Right lung (tissue), 10 donors: Measurements from ENCODE around the gene DHRS12. TPM values are rescaled to one million over a fixed set of nuclear protein-coding genes. Genes with fewer than 3 reads are reported as not detected.

Experiments used
- DNase-seq, 2 donors: peaks; one replicate each; pipeline ENCODE4 v3.0.0-alpha.2; 2013
- long read RNA-seq, 8 donors: transcript quantifications; one replicate each; lab custom pipeline, GENCODE V29; 2026
- polyA plus RNA-seq, 5 donors: library from polyadenylated mRNA; unstranded; fragments of 120-200 nt; gene quantifications; one replicate each; pipeline versions ENCODE4 v1.2.1 to v1.2.3, GENCODE V29; 2013; ENCODE audit warnings: inconsistent platforms in 1 of 5, low replicate concordance in 1 of 5; ENCODE audit not compliant: insufficient read length in 5 of 5, insufficient read depth in 1 of 5

Gene DHRS12, protein sequence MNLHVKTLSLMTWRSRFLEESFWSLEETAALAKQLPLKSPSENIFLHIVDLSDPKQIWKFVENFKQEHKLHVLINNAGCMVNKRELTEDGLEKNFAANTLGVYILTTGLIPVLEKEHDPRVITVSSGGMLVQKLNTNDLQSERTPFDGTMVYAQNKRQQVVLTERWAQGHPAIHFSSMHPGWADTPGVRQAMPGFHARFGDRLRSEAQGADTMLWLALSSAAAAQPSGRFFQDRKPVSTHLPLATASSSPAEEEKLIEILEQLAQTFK
- polyA plus RNA-seq: 10 to 100 TPM; 15.1 to 21.6 (median 16.3) TPM
- long read RNA-seq, donor 1, partial matches to known transcripts: 0 of 1 reads
- long read RNA-seq, donor 1, other reads (novel, unspliced or antisense): 0 of 1 reads
- long read RNA-seq, donor 2: 0 reads
- long read RNA-seq, donor 3: 0 reads
- long read RNA-seq, donor 4, partial matches to known transcripts: 0 of 1 reads
- long read RNA-seq, donor 4, other reads (novel, unspliced or antisense): 0 of 1 reads
- long read RNA-seq, donor 5, partial matches to known transcripts: 0 of 1 reads
- long read RNA-seq, donor 5, other reads (novel, unspliced or antisense): 0 of 1 reads
- long read RNA-seq, donor 6: 0 reads
- long read RNA-seq, donor 7, partial matches to known transcripts: 0 of 1 reads
- long read RNA-seq, donor 7, other reads (novel, unspliced or antisense): 0 of 1 reads
- long read RNA-seq, donor 8: 0 reads

DNA sequence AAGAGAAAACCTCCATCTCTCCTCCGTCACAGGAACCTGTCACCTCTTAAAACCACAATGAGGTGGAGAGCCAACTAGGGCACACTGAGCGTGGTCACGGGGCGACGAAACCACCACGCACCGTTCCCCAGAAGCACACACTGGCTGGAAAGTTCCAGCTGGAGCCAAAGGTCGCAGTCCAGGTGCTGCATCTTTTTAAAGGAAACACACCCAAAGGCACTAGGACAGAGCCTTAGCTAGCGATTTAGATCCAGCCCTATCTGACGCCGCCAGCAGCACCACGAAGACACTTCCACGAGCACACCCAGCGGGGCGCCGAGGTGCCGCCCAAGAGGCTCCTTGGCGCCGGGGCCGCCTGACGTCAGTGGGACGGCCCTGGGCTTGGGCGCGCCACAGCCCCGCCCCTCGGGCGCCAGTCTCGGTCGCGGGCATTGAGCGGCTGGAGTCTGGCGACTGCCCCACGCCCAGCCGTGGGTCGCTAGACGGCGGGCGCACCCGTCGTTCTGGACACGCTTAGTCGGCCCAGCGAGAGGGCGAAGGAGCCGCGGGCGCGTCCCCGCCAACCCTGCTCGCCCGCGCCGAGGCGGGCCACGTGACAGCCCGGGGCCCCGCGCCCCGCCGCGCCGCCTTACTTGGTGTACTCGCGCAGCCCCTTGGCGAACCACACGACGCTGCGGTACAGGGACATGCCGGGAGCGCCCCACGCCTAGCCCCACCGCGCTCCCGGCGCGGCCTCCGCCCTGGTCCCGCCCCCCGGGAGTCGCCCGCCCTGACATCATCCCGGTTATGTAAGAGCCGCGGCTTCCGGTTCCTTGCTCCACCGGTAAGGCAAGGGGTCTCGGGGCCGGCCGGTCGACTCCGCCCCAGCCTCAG lies at the start of gene DHRS12:
Gene DHRS12 (minus strand): TSS at position 742 of the 873 bp plus-strand sequence. CDS start 4,504 bp downstream, outside the sequence.
- DNase-seq: peak; percentile 88 to 89

DNA sequence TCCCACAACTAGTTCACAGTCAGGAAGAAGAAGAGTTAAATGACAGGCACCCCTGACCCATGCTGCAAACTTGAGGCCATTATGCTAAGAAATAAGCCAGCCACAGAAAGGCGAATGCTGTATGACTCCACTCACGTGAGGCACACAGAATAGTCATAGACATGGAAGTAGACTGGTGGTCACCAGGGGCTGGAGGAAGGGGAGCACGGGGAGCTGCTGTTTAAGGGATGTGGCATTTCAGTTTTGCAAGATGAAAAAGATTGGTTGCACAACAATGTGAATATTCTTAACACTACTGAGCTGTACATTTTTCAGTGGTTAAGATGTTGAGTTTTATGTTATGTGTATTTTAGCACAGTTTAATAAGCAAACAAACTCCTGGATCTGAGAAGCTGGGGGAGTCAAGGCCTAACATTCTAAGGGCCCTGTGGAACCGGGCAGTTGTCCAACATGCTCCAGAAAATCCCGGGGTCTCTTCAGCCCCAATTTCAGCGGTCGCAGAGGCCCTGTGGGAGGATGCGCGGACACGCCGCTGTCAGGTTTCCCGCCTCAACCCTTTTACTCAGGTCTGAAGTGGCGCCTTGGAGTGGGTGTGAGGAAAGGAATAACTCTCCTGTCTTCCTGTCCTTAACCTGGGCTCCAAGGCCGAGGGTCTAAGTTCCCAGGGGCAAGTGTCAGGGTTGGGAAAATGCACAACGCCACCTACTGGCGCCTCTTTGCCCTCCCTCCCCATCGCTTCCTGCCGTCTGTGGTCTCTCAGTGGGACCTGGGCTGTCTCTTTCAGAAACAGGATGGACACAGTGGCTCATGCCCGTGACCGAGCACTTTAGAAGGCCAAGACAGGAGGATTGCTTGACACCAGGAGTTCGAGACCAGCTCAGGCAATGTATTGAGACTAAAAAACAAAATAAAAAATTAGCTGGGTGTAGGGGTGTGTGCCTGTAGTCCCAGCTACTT lies 45.5 kb upstream of the DHRS12 start:
- DNase-seq: no peak

DNA sequence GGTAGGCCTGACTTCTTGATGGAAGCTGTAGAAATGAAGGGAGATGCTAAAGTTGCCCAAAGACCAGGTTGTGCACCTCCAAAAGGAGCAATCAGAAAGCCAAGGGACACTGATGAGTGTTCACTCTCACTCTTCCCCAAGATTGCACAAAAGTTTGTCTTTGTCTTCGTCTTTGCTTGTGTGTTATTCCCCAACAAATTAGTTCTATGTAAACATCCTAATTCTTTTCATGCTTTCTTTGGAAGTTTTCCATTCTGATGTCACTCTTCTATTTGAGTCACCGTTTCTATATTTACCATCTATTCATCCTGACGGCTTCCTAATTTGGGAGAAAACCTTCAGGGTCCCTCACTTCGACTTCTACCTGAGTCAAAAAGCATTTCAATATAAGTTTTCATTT lies 44.7 kb upstream of the DHRS12 start:
- DNase-seq: no peak

DNA sequence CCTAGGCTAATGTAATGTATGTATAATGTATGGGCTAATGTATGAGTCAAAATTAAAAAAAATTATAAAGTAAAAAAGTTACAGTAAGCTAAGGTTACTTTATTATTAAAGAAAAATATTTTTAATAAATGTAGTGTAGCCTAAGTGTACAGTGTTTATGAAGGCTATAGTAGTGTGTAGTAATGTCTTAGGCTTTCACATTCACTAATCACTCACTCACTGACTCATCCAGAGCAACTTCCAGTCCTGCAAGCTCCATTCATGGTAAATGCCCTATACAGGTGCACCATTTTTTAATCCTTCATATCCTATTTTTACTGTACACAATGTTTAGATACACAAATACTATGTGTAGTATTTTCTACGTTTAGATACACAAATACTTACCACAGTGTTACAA lies 42.8 kb upstream of the DHRS12 start:
- no peak for DNase-seq

DNA sequence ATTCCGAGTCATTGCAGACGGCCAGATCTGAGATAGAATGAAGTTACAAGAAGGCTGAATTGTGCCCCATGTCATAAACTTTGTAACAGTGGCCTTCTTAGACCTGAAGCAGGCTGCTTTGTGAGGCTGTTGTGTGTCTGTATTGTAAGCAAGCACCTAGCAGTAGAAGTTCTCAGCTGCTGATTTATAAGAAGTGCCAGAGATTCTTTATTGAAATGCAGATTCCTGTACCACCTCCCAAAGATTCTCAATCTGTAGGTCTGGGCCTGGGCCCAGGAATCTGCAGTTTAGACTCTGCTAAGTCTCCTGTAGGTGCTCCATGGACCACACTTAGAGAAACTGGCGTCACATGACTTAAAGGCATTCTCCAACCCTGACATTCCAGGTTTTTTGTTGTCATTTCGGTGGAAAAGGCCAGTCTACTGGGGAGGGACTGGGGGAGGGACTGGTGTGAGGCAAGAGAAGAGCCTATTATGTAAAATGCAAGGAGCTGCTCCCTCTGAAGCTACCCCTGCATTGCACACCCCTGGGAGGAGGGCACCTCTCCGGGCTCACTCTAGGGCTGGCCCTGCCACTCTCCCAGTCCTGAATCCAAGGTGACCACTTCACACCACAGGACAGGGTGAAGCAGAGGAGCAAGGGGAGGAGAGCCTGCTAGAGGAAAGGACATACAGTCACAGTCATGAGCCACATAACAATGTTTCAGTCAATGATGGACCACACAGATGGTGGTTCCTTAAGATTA lies 41.8 kb upstream of the DHRS12 start:
- DNase-seq: no peak

DNA sequence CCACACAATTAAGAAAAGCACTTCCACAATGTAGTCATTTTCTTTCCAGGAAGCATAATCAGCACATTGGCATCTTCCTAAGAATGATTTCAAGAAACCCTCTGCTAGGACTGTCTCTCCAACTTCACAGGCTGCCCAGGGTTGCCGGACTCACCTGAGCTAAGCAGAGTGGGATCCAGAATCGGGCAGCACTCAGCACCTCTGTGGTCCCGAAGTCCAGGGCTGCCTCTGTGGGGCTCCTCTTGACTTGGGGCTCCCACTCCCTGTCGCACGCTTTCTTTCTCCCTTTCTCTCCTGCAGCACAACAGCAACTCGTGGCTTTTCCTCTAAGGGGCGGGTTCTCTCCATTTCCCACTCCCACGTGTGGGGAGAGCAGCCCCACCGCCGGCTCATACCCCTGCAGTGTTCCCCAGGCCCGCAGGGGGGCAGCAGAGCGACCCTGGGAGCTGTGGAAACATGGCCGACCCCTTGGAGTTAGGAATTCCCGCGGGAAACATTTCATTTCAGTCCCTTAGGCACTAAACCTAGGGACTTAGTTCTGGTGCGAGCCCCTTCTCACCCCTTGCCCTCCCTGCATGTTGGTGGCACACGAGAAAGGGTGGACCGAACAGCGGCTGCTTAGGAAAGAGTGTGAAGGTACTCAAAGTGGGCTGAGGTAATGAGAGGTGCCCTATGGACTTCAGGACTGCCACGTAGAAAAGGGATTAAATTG lies 41.1 kb upstream of the DHRS12 start, which contains the start of gene TMEM272:
Gene TMEM272 (minus strand): TSS at position 316 of the 712 bp plus-strand sequence. CDS start 6,647 bp downstream, outside the sequence.
- DNase-seq: peak in 1 of 2 donors; percentile 21

DNA sequence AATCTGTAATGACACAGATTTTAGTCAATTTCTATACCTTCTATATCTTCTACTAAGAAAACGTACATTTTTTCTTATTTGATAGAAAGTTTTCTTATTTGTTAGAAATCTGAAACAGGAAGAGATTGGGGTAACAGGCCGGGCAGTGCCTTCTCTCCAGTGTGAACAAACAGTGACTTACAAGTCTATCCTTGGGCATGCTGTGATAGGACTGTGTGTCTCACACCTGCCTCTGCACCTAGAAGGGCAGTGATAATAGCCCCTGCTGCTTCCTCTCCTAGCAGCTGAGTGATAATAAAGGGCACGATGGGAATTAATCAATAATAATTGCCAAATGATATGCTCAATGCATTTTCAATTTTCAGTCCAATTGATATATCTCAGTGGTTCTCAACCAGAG lies 39.6 kb upstream of the DHRS12 start:
- DNase-seq: no peak

DNA sequence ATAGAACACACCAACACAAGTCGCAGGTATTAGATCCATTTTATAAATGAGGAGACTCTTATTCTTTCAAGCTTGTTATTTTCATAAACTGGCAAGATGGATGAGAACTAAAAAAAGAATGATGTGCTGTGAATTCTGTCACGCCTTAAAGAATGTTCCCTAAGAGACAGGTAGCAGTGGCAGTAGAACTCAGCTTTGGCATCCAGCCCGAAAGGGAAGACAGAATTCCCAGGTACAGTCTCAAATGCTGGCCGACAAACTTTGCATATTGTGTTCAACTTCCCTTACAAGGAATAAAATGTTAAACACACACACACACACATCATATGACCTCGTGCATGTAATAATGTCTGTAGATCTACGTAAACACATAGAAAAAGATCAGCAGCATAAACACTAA lies 37.8 kb upstream of the DHRS12 start:
- DNase-seq: no peak

DNA sequence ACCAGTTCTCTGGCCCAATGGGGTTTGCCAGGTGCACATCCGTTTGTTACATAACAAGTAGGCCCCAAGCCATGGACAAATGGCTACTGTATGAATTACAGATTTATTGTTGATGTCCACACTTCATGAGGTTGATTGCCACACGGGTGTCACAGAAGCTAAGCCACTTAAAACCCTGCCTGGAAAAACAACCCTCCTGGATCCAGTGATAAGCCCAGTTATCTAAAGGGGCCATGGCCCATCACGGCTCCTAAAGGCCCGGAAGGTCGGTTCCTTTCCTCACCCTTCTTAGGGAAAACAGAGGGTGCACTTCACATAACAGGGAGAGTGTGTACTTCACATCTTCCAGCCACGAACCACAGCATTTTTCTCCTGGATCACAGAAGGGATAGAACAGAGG lies 37.0 kb upstream of the DHRS12 start:
- no peak for DNase-seq

DNA sequence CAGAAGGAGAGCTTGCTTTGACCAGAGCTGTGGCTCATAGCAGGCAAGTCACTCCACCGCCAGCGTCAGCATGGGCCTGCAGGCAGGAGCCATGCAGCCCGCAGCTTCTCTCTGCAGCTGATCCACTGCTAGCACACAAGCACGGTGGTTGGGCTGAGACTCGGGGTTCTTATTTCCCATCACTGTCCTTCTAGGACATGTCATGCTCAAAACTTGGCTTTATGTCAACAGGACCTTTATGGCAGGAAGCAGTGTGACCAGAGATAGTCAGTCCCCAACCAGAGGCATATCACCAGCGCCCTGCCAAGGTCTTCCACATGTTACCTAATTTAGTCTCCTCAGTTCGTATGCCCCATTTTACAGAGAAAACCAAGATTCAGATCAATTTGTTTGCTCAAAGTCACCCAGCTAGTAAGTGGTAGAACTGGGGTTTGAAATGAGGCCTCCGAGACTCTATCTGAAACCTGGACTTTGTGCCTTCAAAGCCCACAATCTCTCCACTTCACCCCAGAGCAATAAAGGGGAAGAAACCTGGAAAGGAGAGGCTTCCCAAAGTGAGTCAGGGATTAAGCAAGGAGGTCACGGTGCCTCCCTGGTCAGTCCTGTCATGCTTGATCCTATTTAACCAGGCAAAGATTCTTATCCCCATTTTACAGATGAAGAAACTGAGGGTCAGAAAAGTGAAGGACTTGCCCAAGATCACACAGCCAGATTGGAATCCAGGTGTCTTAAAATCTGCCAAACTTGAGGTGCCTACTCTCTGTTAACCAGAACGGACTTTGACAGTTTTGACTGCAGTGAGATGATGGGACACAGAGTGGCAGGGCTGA lies 36.0 kb upstream of the DHRS12 start:
- no peak for DNase-seq

DNA sequence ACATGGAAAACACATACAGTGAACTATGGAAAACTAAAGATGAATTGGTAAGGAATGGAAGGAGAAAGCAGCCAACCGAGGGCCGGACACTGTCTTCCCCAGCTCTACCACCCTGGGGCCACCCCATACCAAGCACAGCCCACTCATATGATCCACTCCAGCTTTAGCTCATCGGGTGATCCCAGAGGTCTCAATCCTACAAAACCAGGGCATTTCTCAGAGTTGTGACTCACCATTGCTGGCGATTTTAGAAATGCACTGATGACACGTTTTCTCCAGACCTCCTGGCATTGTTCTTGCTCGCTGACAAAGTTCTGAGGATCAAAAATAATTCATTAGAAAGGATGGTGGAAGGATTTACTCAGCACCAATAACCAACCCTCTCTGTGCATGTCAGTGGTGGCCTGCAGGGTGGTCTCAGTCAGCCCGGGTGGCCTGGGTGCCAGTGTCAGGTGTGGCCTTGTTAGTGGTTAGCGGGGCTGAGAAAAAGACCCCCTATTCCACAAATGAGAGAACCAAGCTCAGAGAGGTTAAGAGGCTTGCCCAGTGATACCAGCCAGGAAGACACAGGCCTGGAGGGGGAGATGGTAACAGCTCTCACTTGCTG lies 34.4 kb upstream of the DHRS12 start:
- DNase-seq: no peak

DNA sequence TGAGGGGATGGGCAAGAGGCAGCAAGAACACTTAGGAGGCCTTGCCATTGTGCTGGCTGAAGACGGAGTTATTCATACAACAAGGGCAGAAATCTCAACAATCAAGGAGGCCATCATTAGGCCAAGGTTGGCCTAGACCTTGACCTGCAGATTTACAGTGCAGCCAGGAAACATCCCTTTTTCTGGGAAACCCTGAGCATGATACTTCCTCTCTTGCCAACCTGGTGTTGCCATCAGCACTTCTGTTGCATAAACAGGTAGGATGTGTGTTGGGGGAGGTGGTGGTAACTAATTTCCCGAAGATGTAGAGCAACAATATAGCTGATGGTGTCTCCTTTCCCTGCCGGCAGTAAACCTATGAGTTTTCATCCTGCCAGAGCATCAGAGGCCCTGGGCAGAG lies 33.1 kb upstream of the DHRS12 start:
- no peak for DNase-seq

DNA sequence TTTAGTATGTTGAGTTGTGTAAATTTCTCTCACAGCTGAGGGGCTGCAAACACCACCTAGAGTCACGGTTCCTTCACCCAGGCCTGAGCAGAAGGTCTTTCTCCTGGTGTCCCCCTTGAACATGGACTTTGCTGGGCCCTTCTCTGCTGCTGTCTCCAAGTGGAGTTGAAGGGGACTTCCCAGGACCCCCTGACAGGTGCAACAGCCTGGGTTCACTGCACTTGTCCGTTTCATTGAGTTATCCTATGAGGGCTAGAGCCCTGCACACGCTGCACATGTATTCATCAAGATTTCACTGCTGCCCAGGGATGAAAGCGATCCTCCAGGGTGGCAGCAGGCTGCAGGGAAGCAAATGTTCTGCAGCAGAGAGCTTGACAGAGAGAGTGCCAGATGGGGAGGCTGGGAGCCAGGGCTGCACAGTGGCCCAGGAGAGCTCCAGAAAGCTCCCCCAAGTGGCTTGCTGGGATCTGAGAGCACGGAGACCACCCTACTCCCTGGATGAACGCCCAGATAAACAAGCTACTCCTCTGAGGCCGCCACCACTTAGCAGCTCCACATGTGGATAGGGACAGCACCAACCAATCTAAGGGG lies 30.7 kb upstream of the DHRS12 start:
- DNase-seq: no peak

DNA sequence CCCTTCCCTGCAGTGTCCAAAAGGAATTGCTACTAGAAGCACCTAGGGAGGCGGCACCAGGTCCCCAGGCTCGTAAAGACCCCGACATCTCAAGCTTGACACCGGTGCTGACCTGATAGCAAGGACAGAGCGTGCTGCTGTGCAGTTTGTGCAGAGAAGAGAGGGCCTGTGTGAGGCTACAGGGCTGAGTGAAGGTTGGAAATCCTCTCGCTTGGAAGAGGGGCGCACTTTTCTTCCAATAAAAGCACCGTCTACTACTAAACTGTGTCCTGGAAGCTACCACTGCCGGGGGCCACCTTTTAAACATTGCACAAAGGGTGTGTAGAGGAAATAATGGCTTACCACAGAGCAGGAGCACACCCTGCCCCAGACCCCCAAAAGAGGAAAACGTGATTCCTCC lies 30.0 kb upstream of the DHRS12 start:
- no peak for DNase-seq

DNA sequence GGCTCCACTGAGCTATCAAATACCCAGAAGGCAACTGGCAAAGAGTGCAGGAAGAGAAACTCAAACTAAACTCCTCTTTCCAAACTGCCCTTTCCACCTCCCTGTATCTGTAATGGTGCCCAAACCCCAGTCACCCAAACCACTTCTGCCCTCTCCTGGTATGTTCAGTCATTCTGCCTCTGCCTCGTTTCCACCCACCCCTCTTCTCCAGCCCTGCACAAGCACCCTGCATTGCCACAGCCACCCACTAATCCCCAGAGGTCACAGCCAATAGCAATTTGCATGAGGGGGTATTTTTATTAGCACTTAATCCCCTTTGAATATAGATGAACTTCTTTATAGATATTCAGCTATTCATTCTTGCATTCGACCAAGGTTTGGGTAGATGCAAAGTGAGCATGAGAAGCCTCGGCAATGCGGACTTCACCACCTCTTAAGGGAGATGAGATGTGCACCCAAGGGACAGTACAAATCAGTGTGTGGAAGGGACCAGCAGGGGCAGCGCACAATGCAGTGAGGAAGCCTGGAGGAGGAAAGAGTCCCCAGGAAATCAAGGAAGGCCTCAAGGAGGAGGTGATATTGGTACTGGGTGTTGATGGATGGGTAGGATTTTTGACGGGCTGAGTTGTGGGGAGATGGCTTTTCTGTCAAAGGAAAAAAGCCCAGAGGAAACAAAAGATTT lies 28.6 kb upstream of the DHRS12 start:
- no peak for DNase-seq

DNA sequence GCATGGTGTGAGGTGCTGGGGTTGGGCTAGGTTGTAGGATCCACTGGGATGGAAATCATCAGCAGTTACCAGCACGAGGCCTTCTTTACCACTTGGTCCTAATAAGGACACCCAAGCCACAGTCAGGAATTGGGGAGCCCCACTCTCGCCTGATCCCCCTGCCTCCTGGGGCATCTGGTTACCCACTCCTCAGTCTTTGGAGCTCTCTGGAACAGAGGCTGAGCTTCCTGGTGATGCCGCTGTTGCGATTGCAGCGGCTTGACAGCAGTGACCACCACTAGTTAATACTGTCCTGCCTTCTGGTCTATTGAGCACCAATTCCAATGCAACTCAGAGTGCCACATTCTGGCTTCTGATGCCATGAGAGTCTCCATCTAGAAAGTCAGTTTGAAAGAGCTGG lies 27.6 kb upstream of the DHRS12 start:
- DNase-seq: no peak

DNA sequence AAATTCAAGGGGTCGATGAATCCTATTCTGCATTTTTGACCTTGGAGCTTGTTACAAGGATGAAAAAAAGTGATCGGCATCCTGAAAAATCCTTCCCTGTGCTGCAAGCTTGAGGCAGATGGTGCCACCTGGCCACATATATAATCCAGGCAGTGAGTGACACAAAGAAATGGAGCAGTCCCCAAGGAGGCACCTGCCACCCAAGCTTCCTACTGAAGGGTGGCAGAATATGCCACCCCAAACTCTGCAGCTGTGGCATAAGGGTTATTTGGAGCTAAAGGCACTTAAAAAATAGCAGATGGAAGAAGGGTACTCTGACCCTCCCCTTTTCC lies 25.6 kb upstream of the DHRS12 start:
- no peak for DNase-seq
